ENCODE data around the gene TARP.

TARP gene

DNA sequence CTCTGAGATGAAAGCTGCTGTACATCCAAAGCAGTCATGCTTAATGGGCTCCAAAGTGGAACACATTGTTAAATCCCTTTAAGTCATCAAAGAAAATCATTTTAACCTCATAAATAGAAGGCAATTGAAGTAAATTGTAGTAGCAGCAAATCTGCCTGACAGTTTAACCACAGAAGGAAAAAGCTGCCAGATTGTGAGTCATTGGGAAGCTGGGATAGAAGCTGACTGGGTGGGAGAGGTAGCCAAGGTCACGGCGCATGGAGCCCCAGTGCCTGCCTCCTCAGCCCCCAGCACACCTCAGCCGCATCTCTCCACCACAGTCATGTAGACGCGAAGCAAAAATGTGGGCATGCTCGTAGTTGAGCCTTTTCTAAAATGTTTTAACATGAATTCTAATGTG is 44.0 kb downstream of the TARP start:
- H3K4me3 ChIP-seq (replicated peaks in 1 of 2; ENCODE audit: low read depth in 2 of 2, low read length in 2 of 2) = no peak overlapping the region
- peak; percentile 14 to 20 for DNase-seq (ENCODE audit: low read depth in 2 of 2)
- TF ChIP-seq, protein P1, sequence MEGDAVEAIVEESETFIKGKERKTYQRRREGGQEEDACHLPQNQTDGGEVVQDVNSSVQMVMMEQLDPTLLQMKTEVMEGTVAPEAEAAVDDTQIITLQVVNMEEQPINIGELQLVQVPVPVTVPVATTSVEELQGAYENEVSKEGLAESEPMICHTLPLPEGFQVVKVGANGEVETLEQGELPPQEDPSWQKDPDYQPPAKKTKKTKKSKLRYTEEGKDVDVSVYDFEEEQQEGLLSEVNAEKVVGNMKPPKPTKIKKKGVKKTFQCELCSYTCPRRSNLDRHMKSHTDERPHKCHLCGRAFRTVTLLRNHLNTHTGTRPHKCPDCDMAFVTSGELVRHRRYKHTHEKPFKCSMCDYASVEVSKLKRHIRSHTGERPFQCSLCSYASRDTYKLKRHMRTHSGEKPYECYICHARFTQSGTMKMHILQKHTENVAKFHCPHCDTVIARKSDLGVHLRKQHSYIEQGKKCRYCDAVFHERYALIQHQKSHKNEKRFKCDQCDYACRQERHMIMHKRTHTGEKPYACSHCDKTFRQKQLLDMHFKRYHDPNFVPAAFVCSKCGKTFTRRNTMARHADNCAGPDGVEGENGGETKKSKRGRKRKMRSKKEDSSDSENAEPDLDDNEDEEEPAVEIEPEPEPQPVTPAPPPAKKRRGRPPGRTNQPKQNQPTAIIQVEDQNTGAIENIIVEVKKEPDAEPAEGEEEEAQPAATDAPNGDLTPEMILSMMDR (IDR thresholded peaks at IDR 0.05; ENCODE audit: low read depth, low read length) = no peak

DNA sequence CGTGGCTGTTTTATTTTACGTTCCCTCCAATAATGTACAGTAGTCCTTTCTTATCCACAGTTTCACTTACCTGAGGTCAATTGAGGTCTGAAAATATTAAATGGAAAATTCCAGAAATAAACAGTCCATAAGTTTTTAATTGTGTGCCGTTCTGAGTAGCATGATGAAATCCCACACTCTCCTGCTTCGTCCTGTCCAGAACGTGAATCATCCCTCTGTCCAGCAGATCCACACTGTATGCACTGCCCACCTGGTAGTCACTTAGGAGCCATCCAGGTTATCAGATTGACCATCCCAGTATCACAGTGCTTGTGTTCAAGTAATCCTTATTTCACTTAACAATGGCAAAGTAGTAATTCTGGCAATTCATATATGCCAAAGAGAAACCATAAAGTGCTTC is 49.0 kb downstream of the TARP start:
- no peak for DNase-seq (ENCODE audit: low read depth in 2 of 2)
- TF ChIP-seq, protein P1 (IDR thresholded peaks at IDR 0.05; ENCODE audit: low read depth, low read length) = no peak

DNA sequence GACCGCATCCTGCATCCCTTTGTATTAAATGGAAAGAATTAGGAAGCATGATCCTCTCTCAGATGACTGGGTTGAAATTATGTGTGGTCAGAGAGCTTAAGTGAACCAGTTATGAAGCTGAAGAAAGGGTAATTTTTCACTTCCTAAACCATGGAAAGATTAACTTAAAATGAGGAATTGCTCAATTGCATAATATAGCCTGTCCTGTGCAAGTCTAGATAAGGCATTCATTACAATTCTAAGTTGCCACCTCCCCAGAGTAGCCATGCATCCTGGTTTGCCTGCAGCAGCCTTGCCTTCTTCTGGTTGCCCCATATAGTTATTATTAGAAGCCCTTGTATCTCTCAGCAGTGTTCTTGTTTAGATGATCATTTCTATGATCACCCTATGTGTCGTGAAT is 50.1 kb downstream of the TARP start:
- no peak overlapping the region for H3K4me3 ChIP-seq (replicated peaks in 1 of 2; ENCODE audit: low read depth in 2 of 2, low read length in 2 of 2)
- DNase-seq (ENCODE audit: low read depth in 2 of 2) = no peak
- TF ChIP-seq, protein P1 (IDR thresholded peaks at IDR 0.05; ENCODE audit: low read depth, low read length) = no peak

More for the DNA sequence above, 49.0 kb downstream of the TARP start:
- no peak overlapping the region for H3K4me3 ChIP-seq (replicated peaks in 1 of 2; ENCODE audit: low read depth in 2 of 2, low read length in 2 of 2)

DNA sequence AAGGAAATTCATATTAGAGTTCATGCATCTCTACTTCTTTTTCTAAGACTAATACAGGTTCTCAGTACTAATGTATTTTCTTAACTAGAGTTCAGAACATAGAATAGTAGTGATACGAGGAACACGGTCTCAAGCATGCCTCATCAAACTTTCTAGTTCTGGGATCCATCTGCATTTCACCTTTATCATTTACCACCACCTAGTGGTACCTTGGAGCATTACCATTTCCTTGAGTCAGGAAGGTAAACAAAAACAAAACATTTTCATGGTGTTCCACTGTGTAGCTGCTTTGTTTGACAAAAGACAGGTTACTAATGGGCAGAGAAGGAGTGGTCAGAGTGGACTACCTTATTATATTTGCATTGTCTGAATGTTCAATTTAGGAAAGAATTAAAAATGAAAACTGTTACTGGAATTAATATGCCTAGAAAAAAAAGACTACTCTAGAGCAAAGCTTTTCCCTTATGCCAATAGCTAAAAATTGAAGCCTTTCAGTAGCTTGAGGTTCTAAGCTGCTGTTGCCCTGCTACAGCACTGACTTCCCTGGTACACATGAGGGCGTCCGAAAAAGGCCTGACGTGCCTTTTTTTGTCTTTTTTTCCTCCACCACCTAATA is 50.8 kb downstream of the TARP start:
- no peak overlapping the region for H3K4me3 ChIP-seq (replicated peaks in 1 of 2; ENCODE audit: low read depth in 2 of 2, low read length in 2 of 2)
- TF ChIP-seq, protein P1 (IDR thresholded peaks at IDR 0.05; ENCODE audit: low read depth, low read length) = peak; percentile 83
- DNase-seq (ENCODE audit: low read depth in 2 of 2) = peak; percentile 74 to 78

DNA sequence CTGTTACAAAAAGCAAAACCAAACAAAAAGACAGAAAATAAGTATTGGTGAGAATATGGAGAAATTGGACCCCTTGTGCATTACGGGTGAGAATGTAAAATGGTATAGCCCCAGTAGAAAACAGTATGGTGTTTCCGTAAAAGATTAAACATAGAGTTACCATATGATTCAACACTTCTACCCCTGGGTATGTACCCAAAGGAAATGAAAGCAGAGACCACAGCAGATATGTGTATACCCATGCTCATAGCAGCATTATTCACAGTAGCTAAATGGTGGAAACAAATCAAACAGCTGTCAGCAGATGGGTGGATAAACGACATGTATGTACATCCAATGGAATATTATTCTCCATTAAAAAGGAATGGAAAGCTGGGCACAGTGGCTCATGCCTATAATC is 53.0 kb downstream of the TARP start:
- TF ChIP-seq, protein P1 (IDR thresholded peaks at IDR 0.05; ENCODE audit: low read depth, low read length) = no peak
- no peak for DNase-seq (ENCODE audit: low read depth in 2 of 2)
- H3K4me3 ChIP-seq (replicated peaks in 1 of 2; ENCODE audit: low read depth in 2 of 2, low read length in 2 of 2) = no peak overlapping the region

DNA sequence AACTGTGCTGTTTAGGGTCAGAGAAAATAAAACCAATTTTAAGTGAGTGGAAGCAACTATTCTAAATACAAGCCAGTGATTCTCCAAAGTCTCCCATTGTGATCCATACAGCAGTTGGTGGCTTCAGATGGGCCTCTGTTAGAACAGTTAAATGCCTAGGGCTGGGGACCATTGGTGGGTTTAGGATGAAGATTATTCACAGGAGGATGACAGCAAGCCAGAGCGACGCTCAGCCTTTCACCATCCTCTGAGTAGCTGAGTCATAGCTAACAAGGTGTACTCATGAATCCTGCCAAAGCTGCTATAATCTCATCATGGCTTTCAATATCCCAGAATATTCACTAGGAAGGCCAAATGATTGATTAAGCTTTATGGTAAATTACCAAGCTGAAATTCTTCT is 55.8 kb downstream of the TARP start:
- H3K4me3 ChIP-seq (replicated peaks in 1 of 2; ENCODE audit: low read depth in 2 of 2, low read length in 2 of 2) = no peak overlapping the region
- no peak for DNase-seq (ENCODE audit: low read depth in 2 of 2)
- TF ChIP-seq, protein P1 (IDR thresholded peaks at IDR 0.05; ENCODE audit: low read depth, low read length) = no peak

Data from cardiac fibroblast (primary cell).